Endothelial cell of umbilical vein (primary cell): ENCODE results near the gene MARVELD3. TPM values are rescaled to one million over a fixed set of nuclear protein-coding genes. Genes with fewer than 3 reads are reported as not detected.

Experiments used
- BruUV-seq: library from RNA; stranded (reverse); fragments of 400-500 nt; replicated peaks from 2 replicates; lab custom pipeline; 2021; lab: Mats Ljungman, UMichigan
- CTCF ChIA-PET: fragments of 300-600, 350-600 bp; sonication (Branson Sonifier 250); formaldehyde crosslinking; loops from one replicate; lab custom pipeline; 2021; ENCODE audit warnings: antibody characterized with exemption, inconsistent platforms; lab: Charles Lee
- POLR2A ChIA-PET: fragments of 300-600, 350-600 bp; sonication (Branson Sonifier 250); formaldehyde crosslinking; loops from one replicate; lab custom pipeline; 2021; ENCODE audit warnings: antibody characterized with exemption, inconsistent platforms; lab: Charles Lee
- DNase-seq: peaks from one replicate; pipeline ENCODE4 v3.0.0-alpha.2; 2011; ENCODE audit warnings: low read depth, low spot score
- FAIRE-seq: peaks from 2 replicates; lab custom pipeline; 2011; peaks lifted over from hg19 to GRCh38; lab: Jason Lieb, UNC
- H2AFZ ChIP-seq: 2 replicates; pipeline ENCODE4 v1.6.0; 2012; ENCODE audit warnings: low read depth, low read length, control low read depth, inconsistent platforms
- H3K27ac ChIP-seq: 2 replicates; pipeline ENCODE4 v1.5.1; 2011; ENCODE audit warnings: low read depth, mild to moderate bottlenecking, control low read depth, low read length, moderate library complexity; ENCODE audit not compliant: insufficient read depth
- H3K27me3 ChIP-seq, 2 experiments: 2 replicates each; pipeline versions ENCODE4 v1.6.0 to v1.6.1; 2011; ENCODE audit warnings: low read length in 2 of 2, mixed read lengths in 1 of 2; ENCODE audit not compliant: control insufficient read depth in 2 of 2, insufficient read depth in 2 of 2
- H3K36me3 ChIP-seq, 2 experiments: 2 replicates in 1 of 2; 3 replicates in 1 of 2; pipeline ENCODE4 v1.5.1; 2011; ENCODE audit warnings: low read length in 2 of 2, mild to moderate bottlenecking in 1 of 2, moderate library complexity in 1 of 2; ENCODE audit not compliant: control insufficient read depth in 2 of 2, insufficient read depth in 2 of 2; ENCODE audit errors: extremely low read depth in 1 of 2
- H3K4me1 ChIP-seq: 3 replicates; pipeline ENCODE4 v1.5.1; 2011; ENCODE audit warnings: mild to moderate bottlenecking, low read length; ENCODE audit not compliant: control insufficient read depth, insufficient read depth; ENCODE audit errors: extremely low read depth
- H3K4me2 ChIP-seq: 2 replicates; pipeline ENCODE4 v1.6.1; 2011; ENCODE audit warnings: low read length, control low read depth, mixed read lengths; ENCODE audit not compliant: insufficient read depth
- H3K4me3 ChIP-seq, 3 experiments: fragments of 200-600 bp in 1 of 3; sonication (generic), shearing (Covaris generic) in 1 of 3; replicated peaks in 1 of 3; 2 replicates each; pipeline ENCODE4 v1.5.1; 2011 to 2016; ENCODE audit warnings: control low read depth in 3 of 3, low read length in 3 of 3, mild to moderate bottlenecking in 2 of 3, inconsistent platforms in 1 of 3, low read depth in 1 of 3, moderate library complexity in 1 of 3; ENCODE audit not compliant: insufficient read depth in 1 of 3
- H3K79me2 ChIP-seq: 2 replicates; pipeline ENCODE4 v1.6.0; 2012; ENCODE audit warnings: low read length, inconsistent platforms; ENCODE audit not compliant: control insufficient read depth, insufficient read depth
- H3K9ac ChIP-seq: replicated peaks from 2 replicates; pipeline ENCODE3; 2011; ENCODE audit warnings: low read length, control low read depth; ENCODE audit not compliant: insufficient read depth; ENCODE audit errors: extremely low read depth
- H3K9me1 ChIP-seq: replicated peaks from 3 replicates; pipeline ENCODE4 v1.6.0; 2011; ENCODE audit warnings: mild to moderate bottlenecking, low read length; ENCODE audit not compliant: control insufficient read depth, insufficient read depth; ENCODE audit errors: extremely low read depth
- H3K9me3 ChIP-seq: replicated peaks from 2 replicates; pipeline ENCODE4 v1.5.1; 2012; ENCODE audit warnings: low read length, inconsistent platforms; ENCODE audit not compliant: control insufficient read depth, insufficient read depth
- H4K20me1 ChIP-seq: replicated peaks from 2 replicates; pipeline ENCODE3; 2011; ENCODE audit warnings: mild to moderate bottlenecking, low read length; ENCODE audit not compliant: control insufficient read depth, insufficient read depth; ENCODE audit errors: extremely low read depth
- EZH2 ChIP-seq: IDR thresholded peaks from 2 replicates; pipeline ENCODE4 v1.6.1; 2012; ENCODE audit warnings: borderline replicate concordance, low read depth, mild to moderate bottlenecking, moderate library complexity, low read length, inconsistent platforms; ENCODE audit not compliant: severe bottlenecking
- FOS ChIP-seq: IDR thresholded peaks from 2 replicates; pipeline ENCODE4 v1.6.1; 2011; ENCODE audit warnings: mild to moderate bottlenecking, low read length, moderate library complexity, borderline replicate concordance; ENCODE audit not compliant: insufficient read depth
- GATA2 ChIP-seq: IDR thresholded peaks from 2 replicates; pipeline ENCODE4 v1.7.0; 2011; ENCODE audit warnings: low read depth, mild to moderate bottlenecking, moderate library complexity, mixed read lengths, low read length; ENCODE audit not compliant: insufficient read length, insufficient read depth
- JUN ChIP-seq: IDR thresholded peaks from 2 replicates; pipeline ENCODE4 v1.6.1; 2011; ENCODE audit warnings: borderline replicate concordance, low read depth; ENCODE audit not compliant: insufficient read length, insufficient read depth
- MYC ChIP-seq: IDR thresholded peaks from one replicate; pipeline ENCODE4 v1.6.1; 2011; ENCODE audit warnings: mild to moderate bottlenecking, low read depth, low read length
- POLR2A ChIP-seq: IDR thresholded peaks from 2 replicates; pipeline ENCODE4 v1.6.1; 2012; ENCODE audit warnings: low read depth, mild to moderate bottlenecking, control low read depth, low read length
- POLR2AphosphoS5 ChIP-seq: IDR thresholded peaks from 2 replicates; pipeline ENCODE4 v1.6.1; 2012; ENCODE audit warnings: low read depth, mild to moderate bottlenecking, control low read depth, low read length, moderate library complexity; ENCODE audit not compliant: insufficient read depth
- dilution Hi-C: fragments of 300-500 bp; cut with MboI; formaldehyde crosslinking; loops from one replicate; pipeline ENCODE4 v1.15.0; 2019; ENCODE audit warnings: low sequenced_read_pairs; ENCODE audit not compliant: extremely low pct_ligation_motif_present
- intact Hi-C: fragments of 100-400 bp; cut with micrococcal nuclease; formaldehyde crosslinking; loops from one replicate; pipeline ENCODE4 v1.10.0; 2022
- polyA plus RNA-seq, 4 experiments: library from polyadenylated mRNA; depleted of rRNA in 3 of 4; stranded (reverse) in 3 of 4; unstranded in 1 of 4; fragments of >200 nt; gene quantifications; 2 replicates each; pipeline versions ENCODE4 v1.2.1 to v1.2.3, GENCODE V29; 2011 to 2012; ENCODE audit warnings: missing spikeins in 1 of 4
- total RNA-seq: library from RNA; stranded (reverse); gene quantifications from 2 replicates; pipeline ENCODE4 v1.2.3, GENCODE V29; 2021
- TF ChIP-seq, protein P1 (sequence below), 2 donors: IDR thresholded peaks; 1 replicate in 1 of 2; 2 replicates in 1 of 2; pipeline ENCODE4 v1.5.1; 2011; ENCODE audit warnings: low read length in 2 of 2, mild to moderate bottlenecking in 2 of 2, moderate library complexity in 2 of 2, control low read depth in 1 of 2, inconsistent platforms in 1 of 2, low read depth in 1 of 2; ENCODE audit not compliant: insufficient read depth in 1 of 2; ENCODE audit errors: extremely low read depth in 1 of 2
- TF ChIP-seq, protein P2 (sequence below): IDR thresholded peaks from 2 replicates; pipeline ENCODE4 v1.6.1; 2011; ENCODE audit not compliant: insufficient read depth, insufficient read length

MARVELD3 gene
- total and polyA plus RNA-seq, 2 donors (not counting 3 experiments of a cell fraction or from before 2014, with no cell fraction given): not detected

DNA sequence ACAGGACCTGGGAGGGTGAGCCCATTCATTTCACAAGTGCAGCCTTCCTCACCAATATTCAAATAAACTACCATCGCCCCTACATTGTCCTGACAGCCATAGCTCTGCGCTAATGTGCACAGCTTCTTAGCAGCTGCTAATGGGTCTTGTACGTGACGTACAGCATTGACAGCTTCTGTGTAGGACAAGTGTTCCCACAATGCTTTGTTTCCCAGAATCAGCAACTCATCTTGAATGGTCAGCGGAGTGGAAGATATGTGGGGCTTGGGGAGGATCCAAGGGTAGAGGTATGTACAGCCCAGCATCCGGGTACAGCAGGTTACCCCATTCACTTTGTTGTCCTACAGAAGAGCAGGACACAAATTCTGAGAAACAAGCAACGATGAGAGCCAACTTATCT lies 23.7 kb downstream of the MARVELD3 start:
- Histone ChIP-seq H3K4me3 (no peak overlapping the region), H3K79me2 (no peaks in the 10 kb centered on the region), H3K36me3 (peaks cover 7 to 8% of the 10 kb centered on the region in 2 experiments), H3K4me2 (no peak overlapping the region), H4K20me1 (no peaks in the 10 kb centered on the region), H3K9me1 (no peaks in the 10 kb centered on the region), H3K9ac (no peak overlapping the region), H3K9me3 (no peaks in the 10 kb centered on the region), H3K27ac (no peak overlapping the region), H3K27me3 (no peaks in the 10 kb centered on the region), H2AFZ (no peak overlapping the region), H3K4me1 (no peaks in the 10 kb centered on the region)
- intact Hi-C loops: no loop called here
- POLR2A ChIA-PET: no interaction called here
- no TSS peak for BruUV-seq
- no peak for FAIRE-seq
- CTCF ChIA-PET: no interaction called here
- dilution Hi-C loops: no loop called here
- no peak for DNase-seq
- TF ChIP-seq JUN (no peak), POLR2A (no peak), EZH2 (no peak), MYC (no peak), POLR2AphosphoS5 (no peak), GATA2 (no peak), FOS (no peak)
- TF ChIP-seq, protein P1, sequence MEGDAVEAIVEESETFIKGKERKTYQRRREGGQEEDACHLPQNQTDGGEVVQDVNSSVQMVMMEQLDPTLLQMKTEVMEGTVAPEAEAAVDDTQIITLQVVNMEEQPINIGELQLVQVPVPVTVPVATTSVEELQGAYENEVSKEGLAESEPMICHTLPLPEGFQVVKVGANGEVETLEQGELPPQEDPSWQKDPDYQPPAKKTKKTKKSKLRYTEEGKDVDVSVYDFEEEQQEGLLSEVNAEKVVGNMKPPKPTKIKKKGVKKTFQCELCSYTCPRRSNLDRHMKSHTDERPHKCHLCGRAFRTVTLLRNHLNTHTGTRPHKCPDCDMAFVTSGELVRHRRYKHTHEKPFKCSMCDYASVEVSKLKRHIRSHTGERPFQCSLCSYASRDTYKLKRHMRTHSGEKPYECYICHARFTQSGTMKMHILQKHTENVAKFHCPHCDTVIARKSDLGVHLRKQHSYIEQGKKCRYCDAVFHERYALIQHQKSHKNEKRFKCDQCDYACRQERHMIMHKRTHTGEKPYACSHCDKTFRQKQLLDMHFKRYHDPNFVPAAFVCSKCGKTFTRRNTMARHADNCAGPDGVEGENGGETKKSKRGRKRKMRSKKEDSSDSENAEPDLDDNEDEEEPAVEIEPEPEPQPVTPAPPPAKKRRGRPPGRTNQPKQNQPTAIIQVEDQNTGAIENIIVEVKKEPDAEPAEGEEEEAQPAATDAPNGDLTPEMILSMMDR (IDR thresholded peaks at IDR 0.05; ENCODE audit: extremely low read depth in 1 of 2, insufficient read depth in 1 of 2, low read depth in 1 of 2, low read length in 2 of 2): no peak
- TF ChIP-seq, protein P2, sequence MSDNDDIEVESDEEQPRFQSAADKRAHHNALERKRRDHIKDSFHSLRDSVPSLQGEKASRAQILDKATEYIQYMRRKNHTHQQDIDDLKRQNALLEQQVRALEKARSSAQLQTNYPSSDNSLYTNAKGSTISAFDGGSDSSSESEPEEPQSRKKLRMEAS: no peak
